GM13976 (cell line): ENCODE results near the gene AGO4.
"Not testable (repeated sequence)": the region's sequence is repeated elsewhere in the genome, so short reads cannot be mapped to it uniquely, and the experiment has no call there.

Experiments
- DNase-seq: peaks from one replicate; pipeline ENCODE4 v3.0.0; 2012; ENCODE audit warnings: low spot score
- in situ Hi-C: fragments of 300-500 bp; cut with MboI; formaldehyde crosslinking; loops from one replicate; pipeline ENCODE4 v1.12.0; 2022; ENCODE audit warnings: low sequenced_read_pairs, mixed read lengths, inconsistent platforms; ENCODE audit not compliant: unreplicated experiment
- TF ChIP-seq, protein P1 (sequence below): IDR thresholded peaks from 2 replicates; pipeline ENCODE4 v1.5.1; 2012; ENCODE audit warnings: borderline replicate concordance, mild to moderate bottlenecking; ENCODE audit not compliant: insufficient read depth; ENCODE audit errors: extremely low read depth, missing control alignments, control extremely low read depth

The AGO4 gene

GRCh38 chr1:35884934-35885333 lies 77.1 kb downstream of the AGO4 start:
- DNase-seq, result no peak
- TF ChIP-seq, protein P1, sequence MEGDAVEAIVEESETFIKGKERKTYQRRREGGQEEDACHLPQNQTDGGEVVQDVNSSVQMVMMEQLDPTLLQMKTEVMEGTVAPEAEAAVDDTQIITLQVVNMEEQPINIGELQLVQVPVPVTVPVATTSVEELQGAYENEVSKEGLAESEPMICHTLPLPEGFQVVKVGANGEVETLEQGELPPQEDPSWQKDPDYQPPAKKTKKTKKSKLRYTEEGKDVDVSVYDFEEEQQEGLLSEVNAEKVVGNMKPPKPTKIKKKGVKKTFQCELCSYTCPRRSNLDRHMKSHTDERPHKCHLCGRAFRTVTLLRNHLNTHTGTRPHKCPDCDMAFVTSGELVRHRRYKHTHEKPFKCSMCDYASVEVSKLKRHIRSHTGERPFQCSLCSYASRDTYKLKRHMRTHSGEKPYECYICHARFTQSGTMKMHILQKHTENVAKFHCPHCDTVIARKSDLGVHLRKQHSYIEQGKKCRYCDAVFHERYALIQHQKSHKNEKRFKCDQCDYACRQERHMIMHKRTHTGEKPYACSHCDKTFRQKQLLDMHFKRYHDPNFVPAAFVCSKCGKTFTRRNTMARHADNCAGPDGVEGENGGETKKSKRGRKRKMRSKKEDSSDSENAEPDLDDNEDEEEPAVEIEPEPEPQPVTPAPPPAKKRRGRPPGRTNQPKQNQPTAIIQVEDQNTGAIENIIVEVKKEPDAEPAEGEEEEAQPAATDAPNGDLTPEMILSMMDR, result no peak
- in situ Hi-C loops, result no loop called here

- DNase-seq, result no peak
- in situ Hi-C loops, result no loop called here
- TF ChIP-seq, protein P1, result no peak
Observed at GRCh38 chr1:35885961-35886558, 78.2 kb downstream of the AGO4 start.

- in situ Hi-C loops, result no loop called here
- peak; percentile 62 for DNase-seq
- TF ChIP-seq, protein P1, result no peak
Observed at GRCh38 chr1:35886577-35887431, 79.0 kb downstream of the AGO4 start.

DNA sequence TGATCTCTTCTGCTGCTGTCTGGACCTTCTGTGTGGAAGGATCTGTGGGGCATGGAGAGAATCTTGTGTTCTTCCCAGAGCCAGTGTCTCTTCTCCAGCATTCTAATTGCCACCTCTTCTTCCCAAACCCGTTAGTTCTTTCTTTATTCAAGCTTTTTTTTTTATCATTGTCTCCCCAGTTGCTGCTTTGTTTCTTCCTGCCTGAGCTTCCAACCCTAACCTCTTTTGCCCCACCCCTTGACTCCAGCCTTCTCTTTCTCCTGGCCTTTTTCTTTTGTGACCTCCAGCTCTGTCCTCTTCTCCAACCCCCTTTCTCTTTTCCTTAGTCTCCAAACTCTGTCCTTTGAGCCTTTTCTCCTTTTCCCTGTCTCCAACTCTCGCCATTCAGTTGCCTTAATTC lies 79.7 kb downstream of the AGO4 start:
- in situ Hi-C loops, result no loop called here
- no peak for DNase-seq
- TF ChIP-seq, protein P1, result no peak

- TF ChIP-seq, protein P1, result no peak
- no peak for DNase-seq
- in situ Hi-C loops, result no loop called here
Observed at GRCh38 chr1:35888255-35888654, 80.4 kb downstream of the AGO4 start.

GRCh38 chr1:35888981-35889380 lies 81.2 kb downstream of the AGO4 start:
- DNase-seq, in situ Hi-C loops: not testable (repeated sequence)
